Keratinocyte (primary cell): ENCODE data around the gene PTPRT. TPM values are rescaled to one million over a fixed set of nuclear protein-coding genes. Genes with fewer than 3 reads are reported as not detected.

Source experiments
- DNase-seq: peaks from one replicate; pipeline ENCODE4 v3.0.0-alpha.2; 2011; ENCODE audit warnings: low read depth, missing footprints, low spot score
- FAIRE-seq: peaks from 2 replicates; lab custom pipeline; 2011; peaks lifted over from hg19 to GRCh38; lab: Jason Lieb, UNC
- H2AFZ ChIP-seq: 2 replicates; pipeline ENCODE4 v1.6.0; 2012; ENCODE audit warnings: low read length, control low read depth, inconsistent platforms; ENCODE audit not compliant: control insufficient read depth
- H3K27ac ChIP-seq: 2 replicates; pipeline ENCODE4 v1.5.1; 2011; ENCODE audit warnings: low read length; ENCODE audit not compliant: control insufficient read depth, insufficient read depth
- H3K27me3 ChIP-seq: 3 replicates; pipeline ENCODE4 v1.6.0; 2011; ENCODE audit warnings: low read length; ENCODE audit not compliant: control insufficient read depth, insufficient read depth; ENCODE audit errors: extremely low read depth
- H3K36me3 ChIP-seq, 2 experiments: 2 replicates in 1 of 2; 3 replicates in 1 of 2; pipeline ENCODE4 v1.5.1; 2011; ENCODE audit warnings: low read length in 2 of 2, mild to moderate bottlenecking in 1 of 2; ENCODE audit not compliant: control insufficient read depth in 2 of 2, insufficient read depth in 2 of 2; ENCODE audit errors: extremely low read depth in 1 of 2
- H3K4me1 ChIP-seq: 3 replicates; pipeline ENCODE4 v1.5.1; 2011; ENCODE audit warnings: low read length; ENCODE audit not compliant: control insufficient read depth, insufficient read depth; ENCODE audit errors: extremely low read depth
- H3K4me2 ChIP-seq: 3 replicates; pipeline ENCODE4 v1.6.0; 2011; ENCODE audit warnings: low read depth, low read length; ENCODE audit not compliant: control insufficient read depth, insufficient read depth; ENCODE audit errors: extremely low read depth
- H3K4me3 ChIP-seq, 3 experiments: fragments of 200-600 bp in 1 of 3; sonication (generic) in 1 of 3; 2 replicates in 2 of 3; 3 replicates in 1 of 3; pipeline ENCODE4 v1.5.1; 2011 to 2016; ENCODE audit warnings: low read length in 3 of 3, mild to moderate bottlenecking in 3 of 3, control low read depth in 2 of 3, inconsistent platforms in 1 of 3, low read depth in 1 of 3, mixed read lengths in 1 of 3, mixed run types in 1 of 3, moderate library complexity in 1 of 3; ENCODE audit not compliant: control insufficient read depth in 2 of 3, insufficient read depth in 2 of 3; ENCODE audit errors: extremely low read depth in 1 of 3
- H3K79me2 ChIP-seq: 2 replicates; pipeline ENCODE4 v1.6.0; 2012; ENCODE audit warnings: low read length; ENCODE audit not compliant: control insufficient read depth, insufficient read depth
- H3K9ac ChIP-seq: 3 replicates; pipeline ENCODE4 v1.6.0; 2011; ENCODE audit warnings: low read length; ENCODE audit not compliant: control insufficient read depth, insufficient read depth; ENCODE audit errors: extremely low read depth
- H3K9me1 ChIP-seq: 3 replicates; pipeline ENCODE4 v1.6.0; 2011; ENCODE audit warnings: low read length; ENCODE audit not compliant: control insufficient read depth, insufficient read depth; ENCODE audit errors: extremely low read depth
- H3K9me3 ChIP-seq: 2 replicates; pipeline ENCODE4 v1.5.1; 2012; ENCODE audit warnings: low read depth, low read length; ENCODE audit not compliant: control insufficient read depth
- H4K20me1 ChIP-seq: 3 replicates; pipeline ENCODE4 v1.6.0; 2011; ENCODE audit warnings: low read length; ENCODE audit not compliant: control insufficient read depth, insufficient read depth; ENCODE audit errors: extremely low read depth
- EZH2 ChIP-seq: IDR thresholded peaks from one replicate; pipeline ENCODE4 v1.6.1; 2012; ENCODE audit warnings: inconsistent platforms, mild to moderate bottlenecking, low read length, moderate library complexity
- dilution Hi-C: fragments of 300-500 bp; cut with MboI; formaldehyde crosslinking; loops from one replicate; pipeline ENCODE4 v1.7.0; 2020; ENCODE audit warnings: low sequenced_read_pairs; ENCODE audit not compliant: extremely low pct_ligation_motif_present
- polyA plus RNA-seq, 5 experiments: library from polyadenylated mRNA; depleted of rRNA in 3 of 5; stranded (reverse) in 3 of 5; stranded (forward) in 1 of 5; unstranded in 1 of 5; fragments of >200 nt; gene quantifications; 1 replicate in 1 of 5; 2 replicates in 3 of 5; 3 replicates in 1 of 5; pipeline versions ENCODE4 v1.2.1 to v1.2.3, GENCODE V29; 2011 to 2012; ENCODE audit warnings: missing spikeins in 2 of 5, low read depth in 1 of 5, low replicate concordance in 1 of 5
- TF ChIP-seq, protein P1 (sequence below), 3 experiments: IDR thresholded peaks in 1 of 3; conservative IDR thresholded peaks in 1 of 3; optimal IDR thresholded peaks in 1 of 3; 2 replicates in 2 of 3; 3 replicates in 1 of 3; pipeline versions ENCODE3 to v1.5.1; 2011; ENCODE audit warnings: low read length in 3 of 3, mild to moderate bottlenecking in 3 of 3, moderate library complexity in 2 of 3, control low read depth in 1 of 3, inconsistent platforms in 1 of 3; ENCODE audit not compliant: insufficient read depth in 2 of 3; ENCODE audit errors: extremely low read depth in 1 of 3

The PTPRT gene
- polyA plus RNA-seq, 1 donor (not counting 4 experiments of a cell fraction or from before 2014, with no cell fraction given): not detected

DNA sequence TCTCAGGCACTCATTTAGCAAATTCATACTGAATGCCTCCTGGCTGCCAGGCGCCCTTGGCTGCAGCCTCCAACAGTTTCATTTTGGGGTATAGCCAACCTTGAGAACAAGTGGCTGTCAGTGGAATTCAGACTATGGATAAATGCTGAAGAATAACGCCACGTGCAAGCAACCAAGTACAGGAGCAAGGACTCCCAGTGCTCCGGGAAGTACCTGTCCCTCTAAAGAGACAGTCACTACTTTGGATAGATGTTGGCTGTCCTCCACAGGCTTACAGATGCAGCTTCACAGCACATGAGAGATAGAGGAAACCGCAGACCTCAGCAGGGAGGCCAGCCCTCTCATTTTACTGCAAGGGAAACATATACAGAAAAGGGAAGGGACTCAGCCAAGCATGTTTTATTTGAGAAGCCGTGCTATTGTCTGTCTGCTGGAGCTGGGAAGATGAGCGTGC lies 658.2 kb downstream of the PTPRT start:
- Histone ChIP-seq H3K9me3 (no peaks in the 10 kb centered on the region), H3K36me3 (no peaks in the 10 kb centered on the region), H3K9ac (no peak overlapping the region), H3K27me3 (no peaks in the 10 kb centered on the region), H3K9me1 (no peaks in the 10 kb centered on the region), H3K79me2 (no peaks in the 10 kb centered on the region), H3K27ac (no peak overlapping the region), H3K4me3 (no peak overlapping the region), H3K4me1 (no peaks in the 10 kb centered on the region), H3K4me2 (no peak overlapping the region), H4K20me1 (no peaks in the 10 kb centered on the region), H2AFZ (no peak overlapping the region)
- no peak for TF ChIP-seq EZH2
- TF ChIP-seq, protein P1, sequence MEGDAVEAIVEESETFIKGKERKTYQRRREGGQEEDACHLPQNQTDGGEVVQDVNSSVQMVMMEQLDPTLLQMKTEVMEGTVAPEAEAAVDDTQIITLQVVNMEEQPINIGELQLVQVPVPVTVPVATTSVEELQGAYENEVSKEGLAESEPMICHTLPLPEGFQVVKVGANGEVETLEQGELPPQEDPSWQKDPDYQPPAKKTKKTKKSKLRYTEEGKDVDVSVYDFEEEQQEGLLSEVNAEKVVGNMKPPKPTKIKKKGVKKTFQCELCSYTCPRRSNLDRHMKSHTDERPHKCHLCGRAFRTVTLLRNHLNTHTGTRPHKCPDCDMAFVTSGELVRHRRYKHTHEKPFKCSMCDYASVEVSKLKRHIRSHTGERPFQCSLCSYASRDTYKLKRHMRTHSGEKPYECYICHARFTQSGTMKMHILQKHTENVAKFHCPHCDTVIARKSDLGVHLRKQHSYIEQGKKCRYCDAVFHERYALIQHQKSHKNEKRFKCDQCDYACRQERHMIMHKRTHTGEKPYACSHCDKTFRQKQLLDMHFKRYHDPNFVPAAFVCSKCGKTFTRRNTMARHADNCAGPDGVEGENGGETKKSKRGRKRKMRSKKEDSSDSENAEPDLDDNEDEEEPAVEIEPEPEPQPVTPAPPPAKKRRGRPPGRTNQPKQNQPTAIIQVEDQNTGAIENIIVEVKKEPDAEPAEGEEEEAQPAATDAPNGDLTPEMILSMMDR (optimal IDR thresholded peaks at IDR 0.05 in 1 of 3, IDR thresholded peaks at IDR 0.05 in 1 of 3, conservative IDR thresholded peaks at IDR 0.05 in 1 of 3; ENCODE audit: extremely low read depth in 1 of 3, insufficient read depth in 2 of 3, low read length in 3 of 3): no peak
- no peak for FAIRE-seq
- dilution Hi-C loops: no loop called here
- no peak for DNase-seq

DNA sequence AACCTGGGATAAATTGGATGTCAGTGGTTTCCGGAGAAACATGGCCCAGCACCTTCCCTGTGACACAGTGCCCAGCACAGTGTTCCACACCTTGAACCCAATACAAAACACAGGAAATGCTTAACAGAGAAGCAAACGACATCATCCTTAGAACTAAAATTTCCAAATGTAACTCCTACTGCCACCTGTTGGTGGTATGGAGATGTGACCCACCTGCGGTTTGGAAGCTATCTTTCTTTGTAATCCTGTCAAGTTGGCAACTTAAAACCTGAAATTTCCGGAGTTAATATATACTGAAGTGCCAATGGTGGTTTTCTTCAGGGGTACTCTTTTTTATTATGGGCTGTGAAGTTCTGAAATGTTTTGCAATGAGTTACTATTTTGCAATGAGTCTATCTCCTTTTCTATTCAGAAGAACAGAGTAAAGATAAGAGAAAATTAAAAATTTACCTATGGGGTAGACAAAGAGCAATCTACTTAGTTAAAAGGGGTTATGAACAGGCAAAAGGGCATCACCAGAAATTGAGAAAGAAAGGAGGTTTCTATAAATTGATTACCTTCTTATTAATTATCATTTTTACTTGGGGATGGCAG lies 658.8 kb downstream of the PTPRT start:
- no peaks in the 10 kb centered on the region for H3K9me3 ChIP-seq
- H3K79me2 ChIP-seq: no peaks in the 10 kb centered on the region
- H3K4me3 ChIP-seq: no peak overlapping the region
- H3K4me1 ChIP-seq: no peaks in the 10 kb centered on the region
- no peak overlapping the region for H3K9ac ChIP-seq
- no peak overlapping the region for H3K27ac ChIP-seq
- no peaks in the 10 kb centered on the region for H3K36me3 ChIP-seq
- dilution Hi-C loops: no loop called here
- no peaks in the 10 kb centered on the region for H4K20me1 ChIP-seq
- DNase-seq (no peak), FAIRE-seq (peak; percentile 67)
- H2AFZ ChIP-seq: no peak overlapping the region
- no peak overlapping the region for H3K4me2 ChIP-seq
- H3K27me3 ChIP-seq: no peaks in the 10 kb centered on the region
- TF ChIP-seq, protein P1 (optimal IDR thresholded peaks at IDR 0.05 in 1 of 3, IDR thresholded peaks at IDR 0.05 in 1 of 3, conservative IDR thresholded peaks at IDR 0.05 in 1 of 3; ENCODE audit: extremely low read depth in 1 of 3, insufficient read depth in 2 of 3, low read length in 3 of 3): peak; percentile 44 to 64 (median 46)
- TF ChIP-seq EZH2: no peak
- no peaks in the 10 kb centered on the region for H3K9me1 ChIP-seq
